Caki2 (cell line): Measurements from ENCODE around the gene SHC4. TPM values are rescaled to one million over a fixed set of nuclear protein-coding genes. Genes with fewer than 3 reads are reported as not detected.
"Not testable (repeated sequence)": the region's sequence is repeated elsewhere in the genome, so short reads cannot be mapped to it uniquely, and the experiment has no call there.

Experiments used
- DNase-seq: peaks from one replicate; pipeline ENCODE4 v3.0.0-alpha.2; 2015; ENCODE audit warnings: low read depth
- in situ Hi-C: cut with HindIII; loops from 2 replicates; pipeline ENCODE4 v1.10.0; 2016; ENCODE audit warnings: low sequenced_read_pairs, low pct_unique_long_range_greater_than_20kb, mixed read lengths
- total RNA-seq: library from RNA; depleted of rRNA; stranded (reverse); fragments of >200 nt; shearing (Covaris generic); gene quantifications from 2 replicates; pipeline ENCODE4 v1.2.3, GENCODE V29; 2014; ENCODE audit warnings: low replicate concordance

The SHC4 gene
- total RNA-seq, 1 experiment from 2014 or later = not detected

DNA sequence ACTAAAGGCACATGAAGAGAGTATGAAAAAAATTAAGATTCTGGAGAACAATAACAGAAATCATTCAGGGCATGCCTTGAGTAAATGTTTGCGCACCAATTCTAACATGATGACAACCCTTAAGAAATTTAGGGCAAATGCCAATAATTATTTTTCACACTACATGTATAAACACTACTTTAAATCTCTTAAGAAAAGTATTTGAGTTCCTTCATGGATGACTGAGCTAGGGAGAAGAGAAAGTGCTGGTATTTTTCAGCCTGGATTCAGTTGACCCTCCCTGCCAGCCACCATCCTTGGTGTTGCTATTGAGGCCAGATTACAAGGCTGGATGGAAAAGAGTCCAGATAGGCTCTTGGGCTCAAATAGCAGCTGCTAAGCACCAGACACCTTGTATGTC is 93.8 kb downstream of the SHC4 start:
- in situ Hi-C loops = no loop called here
- DNase-seq = no peak

DNA sequence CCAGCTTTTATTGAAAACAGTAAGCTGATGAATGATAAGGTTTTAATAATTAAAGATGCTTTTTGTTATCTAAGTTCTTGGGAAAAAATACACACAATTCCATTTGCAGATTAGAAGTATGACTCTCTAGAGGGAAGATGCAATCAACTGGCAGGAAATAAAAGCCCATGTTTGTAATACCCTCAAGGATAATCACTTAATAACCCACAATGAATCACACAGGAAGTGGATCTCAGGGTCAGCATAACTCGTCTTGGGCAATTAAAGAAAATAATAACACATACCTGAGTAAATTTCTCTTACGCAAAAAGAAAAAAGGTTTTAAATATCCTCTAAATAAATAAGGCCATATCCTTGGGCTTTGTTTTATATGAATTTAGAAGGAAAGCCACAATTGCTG is 95.2 kb downstream of the SHC4 start:
- in situ Hi-C loops = no loop called here
- DNase-seq = peak; percentile 36

DNA sequence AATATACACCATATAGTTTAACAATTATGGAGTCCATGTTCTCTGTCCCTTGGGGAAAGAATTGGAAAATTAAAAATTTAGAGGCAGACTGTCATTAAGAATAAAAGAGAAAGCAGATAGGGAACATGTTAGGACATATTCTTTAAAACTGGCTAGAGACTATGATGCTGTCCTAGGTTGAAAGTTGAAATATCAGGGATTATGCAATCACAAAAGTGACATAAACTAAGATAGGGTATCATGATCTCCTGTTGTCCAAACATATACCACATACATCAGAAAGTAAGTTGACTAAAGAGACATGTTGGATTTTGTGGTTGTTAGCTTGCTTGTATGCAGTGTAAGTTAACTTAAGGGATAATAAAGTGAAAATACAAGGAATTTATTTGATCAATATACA is 95.7 kb downstream of the SHC4 start:
- DNase-seq = no peak
- in situ Hi-C loops = no loop called here

DNA sequence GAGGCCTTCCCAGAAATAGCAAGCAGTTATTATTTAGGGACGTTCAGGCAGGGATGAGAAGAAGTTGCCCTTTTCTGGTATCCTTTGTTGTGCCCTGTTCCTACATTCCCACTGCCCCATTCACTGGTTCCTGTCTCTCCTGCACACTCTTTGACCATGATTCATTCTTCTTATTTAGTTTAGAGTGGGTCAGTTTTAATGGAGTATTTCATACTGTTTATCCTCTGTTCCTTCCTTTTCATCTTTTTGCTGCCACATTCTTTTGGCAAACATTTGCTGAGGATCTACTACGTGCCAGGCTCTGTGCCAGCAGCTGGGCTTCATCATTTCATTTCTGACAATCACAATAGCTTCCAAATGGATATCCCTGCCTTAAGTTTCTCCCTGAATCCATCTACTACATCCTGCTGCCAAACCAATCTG is 97.6 kb downstream of the SHC4 start:
- in situ Hi-C loops = no loop called here
- DNase-seq = no peak

DNA sequence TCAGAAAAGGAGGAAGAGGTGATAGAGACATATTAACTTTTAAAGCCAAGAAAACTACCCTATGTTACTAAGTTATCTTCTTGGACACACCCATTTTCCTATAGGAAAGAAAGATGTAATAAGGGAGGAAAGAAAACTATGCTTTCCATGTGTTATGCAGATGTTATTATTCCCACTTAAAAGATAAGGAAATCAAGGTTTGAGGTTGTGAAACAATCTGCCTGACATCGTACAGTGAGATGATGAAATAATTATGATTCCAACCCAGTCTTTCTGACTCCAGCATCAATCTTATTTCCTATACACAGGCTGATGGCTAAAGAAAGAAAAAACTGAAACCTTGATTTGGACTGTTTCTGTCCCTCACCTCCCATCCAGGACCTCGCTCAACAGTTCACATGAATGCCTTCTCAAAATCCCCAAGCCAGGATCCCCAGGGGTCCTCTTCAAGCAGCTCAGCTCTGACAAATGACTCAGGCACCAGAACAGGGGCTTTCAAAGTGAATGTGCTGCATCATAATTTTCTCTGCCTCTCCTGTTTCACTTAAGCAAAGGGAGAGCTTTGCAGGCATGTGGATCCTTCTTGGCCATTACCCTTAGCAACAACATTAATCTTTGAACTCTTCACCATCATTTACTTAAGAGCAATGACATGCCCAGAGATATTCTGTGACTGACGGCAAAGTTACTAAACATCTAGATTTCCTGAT is 98.2 kb downstream of the SHC4 start:
- in situ Hi-C loops = no loop called here
- no peak for DNase-seq

DNA sequence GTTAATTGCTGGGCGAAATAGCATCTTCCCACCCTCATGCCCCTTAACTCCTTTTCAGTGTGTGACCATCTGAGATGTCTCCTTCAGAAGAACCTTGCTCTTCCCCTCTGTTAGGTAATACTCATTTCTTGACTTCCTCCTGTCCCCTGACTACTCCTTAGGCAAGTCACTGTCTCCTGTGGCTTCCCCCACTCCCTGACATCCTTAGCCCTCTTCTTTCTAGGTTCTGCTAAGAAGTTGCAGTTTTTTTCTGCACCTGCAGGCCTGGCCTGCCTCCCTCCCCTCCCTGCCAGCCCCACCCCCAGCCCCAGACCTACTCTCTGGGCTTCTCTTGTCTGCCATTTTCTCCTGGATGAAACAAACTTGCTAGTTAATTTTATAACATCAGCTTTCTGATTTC is 101.0 kb downstream of the SHC4 start:
- no peak for DNase-seq
- in situ Hi-C loops = no loop called here

DNA sequence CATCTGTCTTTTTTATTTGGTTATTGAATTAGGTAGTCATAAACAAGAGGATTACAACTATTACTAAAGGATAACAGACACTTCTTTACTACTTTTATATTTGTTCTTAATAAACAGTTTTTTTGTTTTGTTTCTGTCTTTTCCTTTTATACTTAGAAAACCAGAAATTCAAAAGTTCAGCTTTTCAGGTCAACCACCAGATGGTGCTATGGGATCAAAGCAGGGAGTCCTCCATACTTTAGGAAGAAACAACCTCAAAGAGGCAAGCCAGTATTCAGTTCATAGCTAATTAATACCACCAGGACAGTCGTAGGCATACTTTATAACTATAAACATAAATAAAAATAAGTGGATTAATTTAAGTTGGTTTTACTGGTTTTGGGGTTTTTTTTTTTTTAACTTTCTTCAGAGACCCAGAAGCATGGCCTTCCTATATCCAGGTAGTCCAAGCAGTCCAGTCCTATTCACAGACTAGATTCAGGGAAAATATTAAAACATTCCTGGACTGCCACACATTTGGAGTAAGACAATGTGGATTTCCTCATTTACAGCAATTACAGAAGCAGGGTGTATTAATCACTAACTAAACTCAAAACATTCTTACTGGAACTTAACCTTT is 101.8 kb downstream of the SHC4 start:
- in situ Hi-C loops = no loop called here
- DNase-seq = peak; percentile 42

DNA sequence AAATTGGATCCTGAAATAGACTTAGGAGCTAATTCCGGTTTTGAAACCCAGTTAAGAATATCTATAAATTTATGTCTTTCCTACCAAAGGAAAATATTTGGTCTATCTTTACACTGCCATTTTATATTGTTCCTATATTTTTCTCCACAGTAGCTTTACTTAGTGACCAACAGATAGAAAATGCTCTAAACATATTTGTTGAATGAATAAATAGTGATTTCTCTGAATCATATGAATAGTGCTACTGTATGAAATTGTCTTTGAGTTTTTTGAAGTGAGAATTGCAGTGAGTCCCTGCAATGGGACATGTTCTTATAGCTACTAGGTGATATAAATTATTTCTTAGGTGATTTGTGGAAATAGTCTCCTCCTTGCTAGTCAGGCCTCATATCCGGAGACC is 104.3 kb downstream of the SHC4 start:
- DNase-seq = no peak
- in situ Hi-C loops = no loop called here

DNA sequence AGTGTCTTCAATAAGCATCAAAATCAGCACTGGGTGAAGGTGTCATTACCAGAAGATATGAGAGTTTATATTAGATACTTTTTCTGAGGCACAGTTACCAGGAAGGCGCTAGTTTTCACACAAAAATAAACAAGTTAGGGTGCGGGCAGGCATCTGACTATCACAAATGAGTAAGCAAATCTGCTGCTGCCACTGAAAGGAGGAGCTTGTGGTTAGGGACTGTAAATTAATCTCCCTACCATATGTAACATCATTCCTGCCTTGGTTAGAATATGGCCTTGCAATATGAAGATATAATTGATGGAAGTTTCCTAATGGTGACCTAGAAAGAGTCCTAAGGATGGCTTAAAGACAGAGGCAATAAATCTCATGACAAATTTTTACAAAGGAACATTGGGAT is 105.3 kb downstream of the SHC4 start:
- in situ Hi-C loops = no loop called here
- peak; percentile 65 for DNase-seq

DNA sequence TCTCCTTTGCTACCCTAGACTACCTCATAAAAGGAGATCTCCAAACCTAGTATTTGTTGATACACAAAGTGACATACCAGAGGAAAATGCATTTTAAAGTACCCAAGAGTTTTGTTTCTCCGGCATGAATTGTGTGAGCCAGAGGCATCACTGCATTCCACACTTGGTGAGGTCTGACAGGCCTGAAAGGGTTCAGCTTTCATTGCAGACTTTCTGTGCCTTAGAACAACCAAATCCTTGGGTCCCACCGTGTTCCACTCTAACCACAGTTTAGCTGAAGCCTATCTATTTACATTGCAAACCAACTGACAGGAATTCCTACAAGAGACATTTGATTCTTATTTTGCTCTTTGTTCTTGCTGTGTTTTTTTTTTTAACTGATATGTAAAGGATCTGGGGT is 106.8 kb downstream of the SHC4 start:
- DNase-seq = no peak
- in situ Hi-C loops = no loop called here

DNA sequence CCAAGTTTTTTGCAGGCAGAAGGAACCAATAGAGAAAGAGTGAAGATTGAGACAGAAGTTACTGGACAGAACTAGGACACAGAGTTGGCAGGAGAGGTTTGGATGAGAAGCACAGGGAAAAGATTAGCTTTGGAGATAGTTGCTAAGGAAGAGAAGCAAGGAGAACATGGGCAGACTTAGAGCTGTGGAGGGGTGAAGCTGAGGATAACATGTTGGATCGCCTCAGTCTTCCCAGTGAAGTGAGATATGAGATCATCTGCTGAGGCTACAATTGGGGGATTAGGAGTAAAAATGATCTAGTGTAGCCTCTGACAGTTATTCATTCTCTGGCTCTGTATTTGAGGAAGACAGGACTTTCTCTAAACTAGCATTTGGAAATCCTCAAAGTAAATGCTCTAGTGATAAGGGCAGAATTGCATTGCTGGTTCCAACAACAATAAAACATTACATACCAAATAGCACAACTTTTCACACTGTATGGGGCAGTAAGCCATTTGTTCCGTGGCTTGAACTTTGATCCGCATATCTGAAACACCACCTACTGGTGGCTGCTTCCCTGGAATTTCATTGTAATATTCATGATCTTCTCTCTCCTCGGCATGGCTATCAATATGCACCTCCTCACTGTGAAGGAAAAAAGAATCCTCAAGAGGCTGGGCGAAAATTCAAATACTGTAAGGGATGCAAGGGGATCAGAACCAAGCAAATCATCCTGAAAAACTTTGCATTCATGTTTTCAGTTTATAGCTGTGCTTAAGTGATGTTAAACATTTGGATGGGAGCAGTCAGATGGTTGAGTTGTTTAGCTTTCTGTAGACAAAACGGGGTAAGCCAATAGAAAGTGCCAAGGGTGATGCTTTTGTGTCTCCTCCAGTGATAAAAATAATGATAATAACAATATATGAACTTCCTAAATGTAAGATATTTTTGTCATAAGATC is 107.9 kb downstream of the SHC4 start:
- DNase-seq = peak; percentile 65
- in situ Hi-C loops = no loop called here

DNA sequence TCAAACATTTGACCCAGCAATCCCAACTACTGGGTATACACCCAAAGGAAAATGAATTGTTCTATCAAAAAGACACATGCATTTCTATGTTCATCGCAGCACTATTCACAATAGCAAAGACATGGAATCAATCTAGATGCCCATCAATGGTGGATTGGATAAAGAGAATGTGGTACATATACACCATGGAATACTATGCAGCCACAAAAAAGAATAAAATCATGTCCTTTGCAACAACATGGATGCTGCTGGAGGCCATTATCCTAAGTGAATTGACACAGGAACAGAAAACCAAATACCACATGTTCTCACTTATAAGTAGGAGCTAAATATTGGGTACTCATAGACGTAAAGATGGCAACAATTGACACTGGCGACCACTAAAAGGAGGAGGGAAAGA is 109.3 kb downstream of the SHC4 start:
- DNase-seq, in situ Hi-C loops: not testable (repeated sequence)

DNA sequence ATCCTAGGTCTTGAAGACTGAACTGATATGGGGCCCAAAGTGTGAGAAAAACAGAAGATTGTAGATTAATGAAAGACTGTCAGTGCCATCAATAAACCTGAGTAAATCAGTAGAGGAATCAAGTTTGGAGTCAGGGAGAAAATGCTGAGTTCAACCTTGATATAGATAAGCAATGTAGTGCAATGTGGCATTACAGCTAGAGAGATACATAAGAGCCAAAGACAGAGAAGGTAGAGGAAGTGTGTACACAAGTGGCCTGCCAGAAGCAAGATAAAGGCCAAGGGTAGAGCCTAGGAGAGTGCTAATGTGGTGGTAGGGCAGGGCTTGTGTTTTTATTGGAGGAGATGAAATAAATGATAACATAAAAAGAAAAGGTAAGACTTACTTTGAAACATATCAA is 111.8 kb downstream of the SHC4 start:
- no peak for DNase-seq
- in situ Hi-C loops = no loop called here

DNA sequence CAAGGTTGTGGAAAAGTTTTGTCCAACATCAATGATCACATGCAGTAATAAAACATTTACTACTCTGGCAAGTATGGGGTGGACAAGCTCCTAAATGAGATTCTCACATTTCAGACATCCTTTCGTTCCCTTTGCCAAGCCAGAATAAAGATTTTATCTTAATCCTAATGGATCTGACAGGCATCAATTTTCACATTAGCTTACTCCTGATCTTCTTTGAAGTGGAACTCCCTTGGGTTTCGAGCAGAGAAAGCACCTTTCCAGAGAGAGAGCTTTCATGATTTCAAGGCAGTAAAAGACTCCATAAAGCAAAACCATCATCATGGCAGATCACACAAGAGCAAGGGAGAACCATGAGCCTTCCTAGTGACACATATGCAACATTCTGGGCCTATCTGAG is 113.1 kb downstream of the SHC4 start:
- DNase-seq = no peak
- in situ Hi-C loops = no loop called here

DNA sequence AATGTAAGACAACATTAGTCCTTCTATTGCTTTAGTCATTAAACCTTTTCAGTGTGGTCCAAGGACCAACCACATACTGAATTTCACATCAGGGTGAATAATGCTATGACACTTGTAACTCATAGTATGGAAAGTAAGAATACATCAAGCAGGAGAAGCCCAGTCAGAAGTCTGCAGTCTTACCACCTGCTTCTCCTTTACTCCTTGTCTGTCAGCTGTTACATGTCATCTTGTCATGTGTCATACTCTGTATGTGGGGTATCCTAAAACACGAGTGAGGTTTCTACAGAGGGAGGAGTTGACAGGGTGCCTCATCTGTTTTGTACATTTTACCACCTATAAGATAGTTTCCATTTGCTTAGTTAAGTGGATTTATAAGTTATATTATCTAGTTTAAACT is 118.6 kb downstream of the SHC4 start:
- in situ Hi-C loops = no loop called here
- DNase-seq = no peak

DNA sequence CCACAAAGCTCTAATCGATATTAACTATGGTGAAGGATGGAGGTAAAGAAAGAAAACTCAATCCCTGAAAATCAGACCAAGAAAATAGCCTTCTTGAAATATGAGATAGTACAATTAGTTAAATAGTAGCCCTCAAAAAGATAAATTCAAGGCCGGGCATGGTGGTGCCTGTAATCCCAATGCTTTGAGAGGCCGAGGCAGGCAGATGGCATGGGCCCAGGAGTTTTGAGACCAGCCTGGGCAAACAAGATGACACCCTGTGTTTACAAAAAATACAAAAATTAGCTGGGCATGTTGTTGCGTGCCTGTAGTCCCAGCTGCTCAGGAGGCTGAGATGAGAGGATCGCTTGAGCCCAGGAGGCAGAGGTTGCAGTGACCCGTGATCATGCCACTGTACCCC is 121.2 kb downstream of the SHC4 start:
- in situ Hi-C loops = no loop called here
- DNase-seq = no peak

DNA sequence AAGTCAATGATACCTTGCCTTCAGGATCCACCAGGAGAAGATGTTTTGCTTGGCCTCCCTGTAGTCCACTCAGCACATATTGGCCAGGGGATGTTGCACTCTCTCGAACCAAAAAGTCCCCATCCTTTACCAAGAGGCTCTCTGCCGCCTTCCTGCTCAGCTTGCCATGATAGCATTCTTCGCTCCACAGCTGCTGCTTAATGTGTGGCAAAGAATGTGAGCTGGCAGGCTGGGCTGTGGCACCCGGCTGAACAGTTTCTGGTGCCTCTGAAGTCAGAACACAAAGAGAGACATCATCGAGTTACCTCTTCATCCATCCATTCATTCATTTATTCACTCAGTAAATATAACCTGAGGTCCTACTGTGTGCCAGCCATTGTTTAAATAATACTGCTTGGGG is 129.0 kb downstream of the SHC4 start:
- in situ Hi-C loops = no loop called here
- no peak for DNase-seq

DNA sequence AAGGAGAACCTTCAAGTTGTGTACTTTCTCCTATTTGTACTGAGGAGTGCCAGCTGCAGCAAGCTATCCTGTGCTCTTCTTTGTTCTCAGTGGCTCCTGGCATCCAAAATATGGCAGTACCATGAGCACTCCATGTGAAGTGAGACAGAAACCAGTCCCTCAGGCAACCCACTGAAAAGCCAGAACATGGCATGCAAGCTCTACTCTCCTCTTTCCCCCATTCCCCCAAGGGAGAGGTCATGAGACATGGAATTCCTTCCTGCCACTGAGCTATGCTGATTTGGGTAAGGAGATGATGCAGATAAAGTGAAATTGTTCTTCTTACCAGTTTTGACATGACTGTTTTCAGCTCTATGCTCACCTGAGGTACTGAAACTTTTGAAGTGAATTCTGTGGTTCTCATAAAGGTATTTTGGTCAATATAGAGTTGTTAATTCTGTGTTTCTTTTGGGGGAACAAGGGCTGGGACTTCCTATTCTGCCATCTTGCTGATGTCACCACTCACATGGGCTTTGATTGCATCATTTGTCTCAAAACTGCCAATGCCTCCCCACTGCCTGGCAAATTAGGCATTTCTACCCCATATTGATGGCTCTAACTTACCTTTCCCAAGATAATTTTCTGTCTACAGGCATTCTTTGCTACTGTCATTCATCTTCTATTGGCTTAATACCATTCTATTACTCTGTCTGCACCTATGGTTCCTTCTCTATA is 130.0 kb downstream of the SHC4 start:
- DNase-seq = no peak
- in situ Hi-C loops = no loop called here

DNA sequence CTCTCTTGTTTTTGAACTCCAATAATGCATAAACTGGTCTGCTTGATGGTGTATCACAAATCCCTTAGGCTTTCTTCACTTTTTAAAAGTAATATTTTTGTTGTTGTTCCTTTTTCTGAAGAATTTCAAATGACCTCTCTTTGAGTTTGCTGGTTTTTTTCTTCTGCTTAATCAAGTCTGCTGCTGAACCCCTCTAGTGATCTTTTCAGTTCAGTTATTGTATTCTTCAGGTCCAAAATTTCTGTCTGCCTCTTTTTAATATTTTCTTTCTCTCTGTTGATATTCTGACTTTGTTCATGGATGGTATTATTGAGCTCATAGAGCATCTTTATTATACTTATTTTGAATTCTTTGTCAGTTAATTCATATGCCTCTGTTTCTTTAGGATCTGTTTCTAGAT is 131.1 kb downstream of the SHC4 start:
- in situ Hi-C loops = no loop called here
- DNase-seq = no peak
